GM12875 (cell line): ENCODE data around the gene CAPN13.
A peak's percentile ranks its signal among the peaks of the same experiment; 100 is the strongest.
"Not testable (repeated sequence)": the region's sequence is repeated elsewhere in the genome, so short reads cannot be mapped to it uniquely, and the experiment has no call there.

Source experiments
- H3K4me3 ChIP-seq: one replicate; pipeline ENCODE4 v1.5.1; 2011; ENCODE audit warnings: low read depth, low read length, control low read depth
- CTCF ChIP-seq: IDR thresholded peaks from 2 replicates; pipeline ENCODE4 v1.5.1; 2011; ENCODE audit warnings: low read depth, mild to moderate bottlenecking, control low read depth, inconsistent platforms, low read length, moderate library complexity, borderline replicate concordance; ENCODE audit not compliant: insufficient read depth

CAPN13 gene

GRCh38 chr2:30704309-30705020 lies 102.8 kb downstream of the CAPN13 start:
- TF ChIP-seq CTCF: no peak
- no peak overlapping the region for H3K4me3 ChIP-seq

GRCh38 chr2:30702694-30703093 lies 104.6 kb downstream of the CAPN13 start:
- TF ChIP-seq CTCF: no peak
- H3K4me3 ChIP-seq: no peak overlapping the region

GRCh38 chr2:30701782-30702181 lies 105.5 kb downstream of the CAPN13 start:
- H3K4me3 ChIP-seq: no peak overlapping the region
- no peak for TF ChIP-seq CTCF

- peak; percentile 44; the same call in 1 of the 2 replicates for TF ChIP-seq CTCF
- H3K4me3 ChIP-seq: not testable (repeated sequence)
Measured at GRCh38 chr2:30697242-30698103, 109.8 kb downstream of the CAPN13 start.

GRCh38 chr2:30695749-30696148 lies 111.5 kb downstream of the CAPN13 start:
- no peak for TF ChIP-seq CTCF

GRCh38 chr2:30694286-30695055 lies 112.8 kb downstream of the CAPN13 start:
- TF ChIP-seq CTCF: no peak
- no peak overlapping the region for H3K4me3 ChIP-seq

More at GRCh38 chr2:30695749-30696148, 111.5 kb downstream of the CAPN13 start:
- no peak overlapping the region for H3K4me3 ChIP-seq
